Right cardiac atrium (tissue), 5 donors: ENCODE data around the gene PRPF40B. TPM values are rescaled to one million over a fixed set of nuclear protein-coding genes. Genes with fewer than 3 reads are reported as not detected.
A peak's percentile ranks its signal among the peaks of the same experiment; 100 is the strongest.
"Not testable (repeated sequence)": the region's sequence is repeated elsewhere in the genome, so short reads cannot be mapped to it uniquely, and the experiment has no call there.

Source experiments
- ATAC-seq, 2 donors: fragments of 200-7000 bp; cut with Tn5 transposase; one replicate each; pipeline versions ENCODE4 v1.8.0 to v1.9.1; 2020; ENCODE audit warnings: moderate library complexity in 2 of 2, mild to moderate bottlenecking in 1 of 2
- DNase-seq, 3 donors: peaks; one replicate each; pipeline ENCODE4 v3.0.0-alpha.2; 2020
- H3K27ac ChIP-seq: one replicate; pipeline ENCODE4 v1.5.1; 2013; ENCODE audit warnings: mild to moderate bottlenecking, low read length, control low read depth, moderate library complexity
- H3K27me3 ChIP-seq: one replicate; pipeline ENCODE4 v1.6.1; 2013; ENCODE audit not compliant: control insufficient read depth, insufficient read depth
- H3K4me1 ChIP-seq: one replicate; pipeline ENCODE4 v1.6.1; 2013; ENCODE audit warnings: low read length; ENCODE audit not compliant: control insufficient read depth, insufficient read depth
- H3K4me3 ChIP-seq: one replicate; pipeline ENCODE4 v1.5.1; 2013; ENCODE audit warnings: low read length, control low read depth
- H3K9me3 ChIP-seq: one replicate; pipeline ENCODE4 v1.6.1; 2013; ENCODE audit warnings: low read length; ENCODE audit not compliant: control insufficient read depth
- WGBS: extraction: QIAGEN DNeasy Blood & Tissue Kit; methylation state at CpG from one replicate; pipeline ENCODE4 v1.1.7; 2013; 5-methylcytosine and 5-hydroxymethylcytosine counted together
- intact Hi-C, 4 donors: fragments of 100-400 bp; cut with DNase I; formaldehyde crosslinking; loops; one replicate each; pipeline versions ENCODE4 v1.11.0 to v1.14.0; 2022 to 2023
- polyA plus RNA-seq: library from polyadenylated mRNA; stranded (reverse); fragments of 200-250 nt; gene quantifications from one replicate; pipeline ENCODE4 v1.2.3, GENCODE V29; 2013
- total RNA-seq, 4 donors: library from RNA; stranded (reverse); fragmentation: NEBNext Ultra II Directional; extraction: Animal tissue kit (Norgen Biotek cat#: 25700); gene quantifications; one replicate each; pipeline ENCODE4 v1.2.1, GENCODE V29; 2021
- donor health status: healthy with polysubstance abuse.
- donor health status: DM: no; HTN: yes; CAD: no.
- donor health status: DM: no; HTN: no; CAD: no.
- donor health status: DM: no; HTN: yes; CAD: no; lungs with severe emphysema.
- donor health status: DM: yes; HTN: yes; CAD: no.

Gene PRPF40B
- total and polyA plus RNA-seq, 5 donors = 15.9 to 26.7 (median 19.9) TPM

GRCh38 chr12:49609875-49610154, 13.5 kb upstream of the PRPF40B start:
- Histone ChIP-seq H3K27ac (no peak overlapping the region), H3K4me1 (no peaks in the 10 kb centered on the region), H3K9me3 (no peaks in the 10 kb centered on the region), H3K4me3 (no peak overlapping the region), H3K27me3 (no peaks in the 10 kb centered on the region)
- ATAC-seq = no peak
- WGBS = 65% methylated on average over 1 of the region's 1 CpG
- DNase-seq = no peak
- intact Hi-C loops = no loop called here

GRCh38 chr12:49610785-49611184, 12.6 kb upstream of the PRPF40B start:
- H3K4me3 ChIP-seq, intact Hi-C loops, DNase-seq, H3K9me3 ChIP-seq, H3K27me3 ChIP-seq, ATAC-seq, H3K4me1 ChIP-seq, H3K27ac ChIP-seq: not testable (repeated sequence)
- 97% methylated on average over 4 of the region's 4 CpGs for WGBS

GRCh38 chr12:49612210-49612609, 11.2 kb upstream of the PRPF40B start:
- no peak overlapping the region for H3K27ac ChIP-seq
- H3K27me3 ChIP-seq = no peaks in the 10 kb centered on the region
- no peaks in the 10 kb centered on the region for H3K4me1 ChIP-seq
- ATAC-seq = no peak
- no peaks in the 10 kb centered on the region for H3K9me3 ChIP-seq
- DNase-seq = no peak
- intact Hi-C loops = no loop called here
- H3K4me3 ChIP-seq = no peak overlapping the region

- H3K27ac ChIP-seq = no peak overlapping the region
- ATAC-seq = no peak
- DNase-seq = no peak
- H3K9me3 ChIP-seq = no peaks in the 10 kb centered on the region
- H3K27me3 ChIP-seq = no peaks in the 10 kb centered on the region
- WGBS = 95% methylated on average over 7 of the region's 7 CpGs
- no peaks in the 10 kb centered on the region for H3K4me1 ChIP-seq
- intact Hi-C loops = no loop called here
- H3K4me3 ChIP-seq = no peak overlapping the region
Observed at GRCh38 chr12:49615725-49616124, 7.6 kb upstream of the PRPF40B start.

DNA sequence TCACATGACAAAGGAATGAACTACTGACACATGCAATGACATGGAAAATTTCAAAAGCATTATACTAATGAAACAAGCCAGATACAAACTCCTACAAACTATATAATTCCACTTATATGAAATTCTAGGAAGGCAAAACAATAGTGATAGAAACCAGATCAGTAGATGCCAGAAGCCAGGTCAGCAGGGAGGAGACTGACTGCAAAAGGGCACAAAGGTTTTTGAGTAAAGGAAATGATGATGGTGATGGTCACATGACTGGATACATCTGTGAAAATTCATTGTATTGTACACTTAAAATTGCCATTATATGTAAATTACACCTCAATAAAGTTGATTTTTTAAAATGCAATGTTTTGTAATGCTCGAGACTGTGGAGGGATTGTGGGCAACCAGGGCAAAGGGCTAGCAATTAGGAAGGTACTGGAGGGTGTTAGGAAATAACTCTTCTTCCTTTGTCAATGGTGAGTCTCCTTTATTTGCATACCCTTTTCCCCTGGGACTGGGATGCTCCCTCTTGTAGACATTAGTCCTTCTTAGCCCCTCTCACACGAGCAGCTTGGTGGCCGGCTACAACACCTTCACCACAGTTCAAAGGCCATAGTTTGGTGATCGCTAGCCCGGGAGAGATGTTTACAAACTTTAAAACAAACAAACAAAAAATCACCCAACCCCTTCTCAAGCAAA, 6.7 kb upstream of the PRPF40B start:
- peaks cover 1% of the 10 kb centered on the region for H3K4me1 ChIP-seq
- ATAC-seq (no peak), DNase-seq (no peak)
- H3K27ac ChIP-seq = no peak overlapping the region
- H3K4me3 ChIP-seq = no peak overlapping the region
- intact Hi-C loops = no loop called here
- no peaks in the 10 kb centered on the region for H3K27me3 ChIP-seq
- 70% methylated on average over 5 of the region's 5 CpGs for WGBS
- H3K9me3 ChIP-seq = no peaks in the 10 kb centered on the region

GRCh38 chr12:49618576-49618975, 4.8 kb upstream of the PRPF40B start:
- WGBS = 57% methylated on average over 1 of the region's 1 CpG
- Histone ChIP-seq H3K9me3 (no peaks in the 10 kb centered on the region), H3K27ac (no peak overlapping the region), H3K27me3 (no peaks in the 10 kb centered on the region), H3K4me1 (peaks cover 2% of the 10 kb centered on the region), H3K4me3 (no peak overlapping the region)
- no peak for ATAC-seq
- intact Hi-C loops = no loop called here
- DNase-seq = no peak

DNA sequence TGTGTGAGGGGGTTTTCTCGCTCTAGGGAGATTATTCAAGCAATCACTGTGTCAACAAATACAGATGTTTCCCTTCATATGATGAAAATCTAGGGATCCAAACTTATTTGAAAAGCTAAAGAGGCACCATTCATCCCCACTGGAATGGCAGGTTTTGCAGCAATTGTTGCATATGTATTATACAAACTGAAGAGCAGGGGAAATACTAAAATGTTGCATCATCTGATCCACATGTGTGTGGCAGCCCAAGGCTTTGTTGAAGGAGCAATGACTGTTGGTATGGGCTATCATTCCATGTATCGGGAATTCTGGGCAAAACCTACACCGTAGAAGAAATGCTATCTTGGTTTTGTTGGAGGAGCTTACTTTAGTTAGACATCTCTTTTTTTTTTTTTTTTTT, 4.1 kb upstream of the PRPF40B start:
- Histone ChIP-seq H3K4me3 (no peak overlapping the region), H3K9me3 (no peaks in the 10 kb centered on the region), H3K4me1 (peaks cover 2% of the 10 kb centered on the region), H3K27me3 (no peaks in the 10 kb centered on the region), H3K27ac (no peak overlapping the region)
- 84% methylated on average over 3 of the region's 3 CpGs for WGBS
- DNase-seq = no peak
- no peak for ATAC-seq
- intact Hi-C loops = no loop called here

GRCh38 chr12:49621651-49622500, 1.5 kb upstream of the PRPF40B start:
- 6% methylated on average over 33 of the region's 33 CpGs for WGBS
- ATAC-seq (peak in 1 of 2 donors; percentile 3), DNase-seq (peak in 1 of 3 donors; percentile 61)
- H3K4me3 ChIP-seq = peak overlapping the region; percentile 56
- H3K9me3 ChIP-seq = no peaks in the 10 kb centered on the region
- peak overlapping the region; percentile 60 for H3K27ac ChIP-seq
- intact Hi-C loops = loop anchor here in 1 of 4 donors (5.0 kb wide), 1 partner anchor 40 kb away; no protein-coding TSS in a partner anchor
- H3K4me1 ChIP-seq = peaks cover 2% of the 10 kb centered on the region
- H3K27me3 ChIP-seq = no peaks in the 10 kb centered on the region

- DNase-seq (peak; percentile 42 to 69 (median 65)), ATAC-seq (peak; percentile 37 to 51)
- WGBS = under 1% methylated on average over 22 of the region's 22 CpGs
- intact Hi-C loops = loop anchor here in 1 of 4 donors (5.0 kb wide), 1 partner anchor 40 kb away; no protein-coding TSS in a partner anchor
- Histone ChIP-seq H3K9me3 (no peaks in the 10 kb centered on the region), H3K27me3 (no peaks in the 10 kb centered on the region), H3K4me3 (peak overlapping the region; percentile 56), H3K27ac (peak overlapping the region; percentile 60), H3K4me1 (peaks cover 2% of the 10 kb centered on the region)
Observed at GRCh38 chr12:49622501-49623141, 740 bp upstream of the PRPF40B start.

- DNase-seq (no peak), ATAC-seq (no peak)
- intact Hi-C loops = loop anchor here in 1 of 4 donors (5.0 kb wide), 1 partner anchor 43 kb away; no protein-coding TSS in a partner anchor
- Histone ChIP-seq H3K27ac (no peak overlapping the region), H3K9me3 (no peaks in the 10 kb centered on the region), H3K4me3 (no peak overlapping the region), H3K27me3 (no peaks in the 10 kb centered on the region), H3K4me1 (peaks cover 2% of the 10 kb centered on the region)
- WGBS = 64% methylated on average over 4 of the region's 4 CpGs
Observed at GRCh38 chr12:49624921-49625577, 1.7 kb downstream of the PRPF40B start.
